ENCODE measurements around the gene CFB.
"Not testable (repeated sequence)": the region's sequence is repeated elsewhere in the genome, so short reads cannot be mapped to it uniquely, and the experiment has no call there.

CFB gene

GRCh38 chr6:31915756-31916155, 30.1 kb upstream of the CFB start:
- Histone ChIP-seq H3K4me1 (ENCODE audit: control insufficient read depth, low read depth, low read length) (no peaks in the 10 kb centered on the region), H3K36me3 (ENCODE audit: control insufficient read depth, low read depth, low read length) (no peaks in the 10 kb centered on the region), H3K4me3 (ENCODE audit: low read length) (no peak overlapping the region), H3K9me3 (ENCODE audit: control insufficient read depth, low read depth, low read length) (no peaks in the 10 kb centered on the region), H3K9ac (ENCODE audit: low read length) (no peak overlapping the region), H3K27ac (ENCODE audit: low read length) (no peak overlapping the region), H3K27me3 (ENCODE audit: control insufficient read depth, insufficient read depth, low read length) (no peaks in the 10 kb centered on the region)

GRCh38 chr6:31918069-31918720, 27.7 kb upstream of the CFB start:
- no peak overlapping the region for H3K9ac ChIP-seq (ENCODE audit: low read length)
- no peaks in the 10 kb centered on the region for H3K27me3 ChIP-seq (ENCODE audit: control insufficient read depth, insufficient read depth, low read length)
- no peaks in the 10 kb centered on the region for H3K9me3 ChIP-seq (ENCODE audit: control insufficient read depth, low read depth, low read length)
- no peak overlapping the region for H3K4me3 ChIP-seq (ENCODE audit: low read length)
- no peak overlapping the region for H3K27ac ChIP-seq (ENCODE audit: low read length)
- no peaks in the 10 kb centered on the region for H3K36me3 ChIP-seq (ENCODE audit: control insufficient read depth, low read depth, low read length)
- H3K4me1 ChIP-seq (ENCODE audit: control insufficient read depth, low read depth, low read length), result no peaks in the 10 kb centered on the region

DNA sequence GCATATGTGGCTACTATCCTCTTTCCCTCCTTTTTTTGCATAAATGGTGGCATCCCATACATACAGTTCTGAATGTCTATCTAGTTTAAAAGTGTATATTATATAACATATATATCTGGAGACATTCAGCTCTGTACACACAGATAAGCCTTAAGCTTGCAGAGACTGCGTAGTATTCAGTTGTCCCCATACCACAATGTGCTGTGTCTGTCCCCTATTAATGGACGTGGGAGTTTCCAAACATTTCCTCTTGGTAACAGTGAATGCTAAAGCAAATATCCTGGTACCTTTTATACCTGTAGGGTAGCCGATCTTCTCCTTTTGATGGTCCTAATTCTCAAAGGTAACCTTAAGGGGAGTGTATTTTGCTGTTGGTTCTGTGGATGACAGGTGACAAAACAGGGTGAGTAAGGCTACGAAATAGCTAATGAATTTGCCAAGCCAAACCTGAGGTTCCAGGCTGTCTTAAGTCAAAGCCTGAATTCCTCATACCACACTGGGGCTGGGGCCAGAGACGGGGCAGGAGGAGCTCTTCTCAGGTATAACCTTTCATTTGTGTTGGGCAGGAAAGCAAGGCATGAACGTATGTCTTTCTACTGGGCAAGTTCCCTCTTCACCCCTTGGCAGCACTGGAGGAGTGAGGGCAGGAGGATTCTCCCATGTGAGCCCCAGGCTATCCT, 26.1 kb upstream of the CFB start:
- H3K4me1 ChIP-seq (ENCODE audit: control insufficient read depth, low read depth, low read length), result no peaks in the 10 kb centered on the region
- no peak overlapping the region for H3K27ac ChIP-seq (ENCODE audit: low read length)
- no peaks in the 10 kb centered on the region for H3K27me3 ChIP-seq (ENCODE audit: control insufficient read depth, insufficient read depth, low read length)
- no peaks in the 10 kb centered on the region for H3K36me3 ChIP-seq (ENCODE audit: control insufficient read depth, low read depth, low read length)
- H3K9ac ChIP-seq (ENCODE audit: low read length), result no peak overlapping the region
- H3K9me3 ChIP-seq (ENCODE audit: control insufficient read depth, low read depth, low read length), result no peaks in the 10 kb centered on the region
- H3K4me3 ChIP-seq (ENCODE audit: low read length), result no peak overlapping the region

- H3K9ac ChIP-seq (ENCODE audit: low read length), result no peak overlapping the region
- H3K4me3 ChIP-seq (ENCODE audit: low read length), result no peak overlapping the region
- H3K27me3 ChIP-seq (ENCODE audit: control insufficient read depth, insufficient read depth, low read length), result no peaks in the 10 kb centered on the region
- H3K36me3 ChIP-seq (ENCODE audit: control insufficient read depth, low read depth, low read length), result no peaks in the 10 kb centered on the region
- no peak overlapping the region for H3K27ac ChIP-seq (ENCODE audit: low read length)
- no peaks in the 10 kb centered on the region for H3K9me3 ChIP-seq (ENCODE audit: control insufficient read depth, low read depth, low read length)
- no peaks in the 10 kb centered on the region for H3K4me1 ChIP-seq (ENCODE audit: control insufficient read depth, low read depth, low read length)
Measured at GRCh38 chr6:31920811-31921210, 25.1 kb upstream of the CFB start.

- no peak overlapping the region for H3K27ac ChIP-seq (ENCODE audit: low read length)
- H3K36me3 ChIP-seq (ENCODE audit: control insufficient read depth, low read depth, low read length), result no peaks in the 10 kb centered on the region
- no peak overlapping the region for H3K4me3 ChIP-seq (ENCODE audit: low read length)
- H3K9me3 ChIP-seq (ENCODE audit: control insufficient read depth, low read depth, low read length), result no peaks in the 10 kb centered on the region
- H3K27me3 ChIP-seq (ENCODE audit: control insufficient read depth, insufficient read depth, low read length), result no peaks in the 10 kb centered on the region
- H3K9ac ChIP-seq (ENCODE audit: low read length), result no peak overlapping the region
- H3K4me1 ChIP-seq (ENCODE audit: control insufficient read depth, low read depth, low read length), result no peaks in the 10 kb centered on the region
Measured at GRCh38 chr6:31922942-31923341, 23.0 kb upstream of the CFB start.

DNA sequence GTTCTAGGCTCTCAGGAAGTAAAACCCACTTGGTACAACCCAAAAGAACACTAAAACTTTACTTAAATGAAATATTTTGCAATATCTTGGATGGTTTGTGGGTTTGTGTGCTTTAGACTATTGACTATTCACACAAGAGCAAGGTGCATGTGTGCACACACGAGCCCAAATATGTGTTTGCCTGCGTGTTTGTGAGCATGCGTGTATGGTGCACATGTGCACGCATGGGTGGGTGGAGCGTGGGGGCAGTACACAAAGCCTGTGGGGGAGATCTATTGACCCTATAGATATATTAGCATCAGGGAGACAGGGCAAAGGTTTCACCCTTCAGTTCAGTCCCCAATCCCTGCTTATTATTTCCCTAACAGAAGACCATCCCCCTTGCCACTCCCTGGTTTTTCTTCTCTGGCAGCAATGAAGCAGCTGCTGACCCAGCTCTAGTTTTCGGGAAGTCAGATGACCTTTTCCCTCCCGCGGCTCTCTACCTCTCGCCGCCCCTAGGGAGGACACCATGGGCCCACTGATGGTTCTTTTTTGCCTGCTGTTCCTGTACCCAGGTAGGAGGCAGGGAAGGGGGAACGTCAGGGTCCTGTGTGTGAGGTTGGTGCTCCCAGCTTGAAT, 18.5 kb upstream of the CFB start, which contains the start of gene C2:
C2 (plus strand) TSS at position 476 of the 621 bp plus-strand sequence; CDS start at position 512, 36 bp downstream.
- no peaks in the 10 kb centered on the region for H3K4me1 ChIP-seq (ENCODE audit: control insufficient read depth, low read depth, low read length)
- H3K36me3 ChIP-seq (ENCODE audit: control insufficient read depth, low read depth, low read length), result no peaks in the 10 kb centered on the region
- no peak within 1 kb of the TSS for H3K4me3 ChIP-seq (ENCODE audit: low read length)
- H3K9ac ChIP-seq (ENCODE audit: low read length), result no peak within 1 kb of the TSS
- no peaks in the 10 kb centered on the region for H3K27me3 ChIP-seq (ENCODE audit: control insufficient read depth, insufficient read depth, low read length)
- H3K27ac ChIP-seq (ENCODE audit: low read length), result no peak within 1 kb of the TSS
- no peaks in the 10 kb centered on the region for H3K9me3 ChIP-seq (ENCODE audit: control insufficient read depth, low read depth, low read length)

DNA sequence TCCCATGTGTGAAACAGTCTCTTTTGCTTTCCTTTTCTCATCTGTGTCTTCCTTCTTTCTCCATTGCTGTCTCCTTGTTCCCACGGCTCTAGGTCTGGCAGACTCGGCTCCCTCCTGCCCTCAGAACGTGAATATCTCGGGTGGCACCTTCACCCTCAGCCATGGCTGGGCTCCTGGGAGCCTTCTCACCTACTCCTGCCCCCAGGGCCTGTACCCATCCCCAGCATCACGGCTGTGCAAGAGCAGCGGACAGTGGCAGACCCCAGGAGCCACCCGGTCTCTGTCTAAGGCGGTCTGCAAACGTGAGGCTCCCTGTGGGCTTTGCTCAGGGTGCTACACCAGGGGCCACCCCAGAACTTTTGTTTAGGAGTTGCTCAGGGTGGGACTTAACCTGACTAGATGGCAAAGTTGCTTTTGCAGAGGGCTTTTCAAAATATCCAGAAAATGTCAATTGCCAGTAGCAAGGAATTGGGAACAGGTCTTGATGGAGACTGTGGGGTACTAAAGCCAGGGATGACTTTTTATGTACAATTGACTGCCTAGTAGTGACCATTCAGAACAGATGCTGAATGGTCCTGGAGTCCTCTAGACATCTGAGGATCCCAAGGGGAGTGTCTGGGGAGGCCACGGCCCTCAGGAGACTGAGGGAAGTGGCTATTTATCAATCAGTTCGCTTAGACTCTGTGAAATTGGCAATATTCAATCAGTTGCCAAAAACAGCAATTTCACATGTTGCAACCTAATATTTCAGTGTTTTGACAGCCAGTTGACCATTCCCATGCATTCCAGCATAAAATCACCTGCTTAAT, 17.8 kb upstream of the CFB start:
- H3K27me3 ChIP-seq (ENCODE audit: control insufficient read depth, insufficient read depth, low read length), result no peaks in the 10 kb centered on the region
- H3K9me3 ChIP-seq (ENCODE audit: control insufficient read depth, low read depth, low read length), result no peaks in the 10 kb centered on the region
- no peak overlapping the region for H3K27ac ChIP-seq (ENCODE audit: low read length)
- no peaks in the 10 kb centered on the region for H3K4me1 ChIP-seq (ENCODE audit: control insufficient read depth, low read depth, low read length)
- no peaks in the 10 kb centered on the region for H3K36me3 ChIP-seq (ENCODE audit: control insufficient read depth, low read depth, low read length)
- H3K9ac ChIP-seq (ENCODE audit: low read length), result no peak overlapping the region
- H3K4me3 ChIP-seq (ENCODE audit: low read length), result no peak overlapping the region

GRCh38 chr6:31928672-31928939, 17.3 kb upstream of the CFB start:
- Histone ChIP-seq H3K27me3 (ENCODE audit: control insufficient read depth, insufficient read depth, low read length) (no peaks in the 10 kb centered on the region), H3K9ac (ENCODE audit: low read length) (no peak overlapping the region), H3K36me3 (ENCODE audit: control insufficient read depth, low read depth, low read length) (no peaks in the 10 kb centered on the region), H3K4me3 (ENCODE audit: low read length) (no peak overlapping the region), H3K9me3 (ENCODE audit: control insufficient read depth, low read depth, low read length) (no peaks in the 10 kb centered on the region), H3K27ac (ENCODE audit: low read length) (no peak overlapping the region), H3K4me1 (ENCODE audit: control insufficient read depth, low read depth, low read length) (no peaks in the 10 kb centered on the region)

DNA sequence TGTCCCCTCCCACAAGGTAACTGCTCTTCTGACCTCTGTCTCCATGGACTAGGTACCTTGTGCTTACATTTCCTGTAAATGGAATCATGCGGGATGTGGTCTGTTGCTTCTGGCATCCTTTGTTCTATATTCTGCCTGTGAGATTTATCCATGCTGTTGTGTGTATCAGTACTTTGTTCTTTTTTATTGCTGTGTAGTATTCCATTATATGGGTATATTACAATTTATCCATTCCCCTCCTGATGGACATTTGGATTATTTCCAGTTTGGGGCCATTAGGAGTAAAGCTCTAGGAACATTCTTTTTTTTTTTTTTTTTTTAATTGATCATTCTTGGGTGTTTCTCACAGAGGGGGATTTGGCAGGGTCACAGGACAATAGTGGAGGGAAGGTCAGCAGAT, 14.9 kb upstream of the CFB start:
- Histone ChIP-seq H3K4me3 (ENCODE audit: low read length) (no peak overlapping the region), H3K36me3 (ENCODE audit: control insufficient read depth, low read depth, low read length) (no peaks in the 10 kb centered on the region), H3K27ac (ENCODE audit: low read length) (no peak overlapping the region), H3K9me3 (ENCODE audit: control insufficient read depth, low read depth, low read length) (no peaks in the 10 kb centered on the region), H3K27me3 (ENCODE audit: control insufficient read depth, insufficient read depth, low read length) (no peaks in the 10 kb centered on the region), H3K9ac (ENCODE audit: low read length) (no peak overlapping the region), H3K4me1 (ENCODE audit: control insufficient read depth, low read depth, low read length) (no peaks in the 10 kb centered on the region)

DNA sequence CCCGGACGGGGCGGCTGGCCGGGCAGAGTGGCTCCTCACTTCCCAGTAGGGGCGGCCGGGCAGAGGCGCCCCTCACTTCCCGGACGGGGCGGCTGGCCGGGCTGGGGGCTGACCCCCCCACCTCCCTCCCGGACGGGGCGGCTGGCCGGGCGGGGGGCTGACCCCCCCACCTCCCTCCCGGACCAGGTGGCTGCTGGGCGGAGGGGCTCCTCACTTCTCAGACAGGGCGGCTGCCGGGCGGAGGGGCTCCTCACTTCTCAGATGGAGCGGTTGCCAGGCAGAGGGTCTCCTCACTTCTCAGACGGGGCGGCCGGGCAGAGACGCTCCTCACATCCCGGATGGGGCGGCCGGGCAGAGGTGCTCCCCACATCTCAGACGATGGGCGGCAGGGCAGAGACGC, 13.8 kb upstream of the CFB start:
- H3K27ac ChIP-seq (ENCODE audit: low read length); H3K4me3 ChIP-seq (ENCODE audit: low read length); H3K27me3 ChIP-seq (ENCODE audit: control insufficient read depth, insufficient read depth, low read length); H3K9me3 ChIP-seq (ENCODE audit: control insufficient read depth, low read depth, low read length); H3K9ac ChIP-seq (ENCODE audit: low read length); H3K4me1 ChIP-seq (ENCODE audit: control insufficient read depth, low read depth, low read length); H3K36me3 ChIP-seq (ENCODE audit: control insufficient read depth, low read depth, low read length): not testable (repeated sequence)

- Histone ChIP-seq H3K36me3 (ENCODE audit: control insufficient read depth, low read depth, low read length) (no peaks in the 10 kb centered on the region), H3K27me3 (ENCODE audit: control insufficient read depth, insufficient read depth, low read length) (no peaks in the 10 kb centered on the region), H3K4me3 (ENCODE audit: low read length) (no peak overlapping the region), H3K9me3 (ENCODE audit: control insufficient read depth, low read depth, low read length) (no peaks in the 10 kb centered on the region), H3K9ac (ENCODE audit: low read length) (no peak overlapping the region), H3K4me1 (ENCODE audit: control insufficient read depth, low read depth, low read length) (no peaks in the 10 kb centered on the region), H3K27ac (ENCODE audit: low read length) (no peak overlapping the region)
Measured at GRCh38 chr6:31933537-31933936, 12.4 kb upstream of the CFB start.

All from iPS-18a (cell line).